GM18519 (cell line): ENCODE measurements around the gene PPP4R3A.
"Not testable (repeated sequence)": the region's sequence is repeated elsewhere in the genome, so short reads cannot be mapped to it uniquely, and the experiment has no call there.

Experiments
- ATAC-seq: cut with Tn5 transposase; IDR thresholded peaks from one replicate; pipeline ENCODE4 v1.9.1; 2021; ENCODE audit warnings: mild to moderate bottlenecking, moderate library complexity; ENCODE audit not compliant: unreplicated experiment, low FRiP score

Gene PPP4R3A

GRCh38 chr14:91444335-91445020, 65.6 kb downstream of the PPP4R3A start:
- ATAC-seq = no peak

GRCh38 chr14:91439345-91439744, 70.8 kb downstream of the PPP4R3A start:
- ATAC-seq = no peak

GRCh38 chr14:91438845-91439244, 71.3 kb downstream of the PPP4R3A start:
- ATAC-seq = no peak

DNA sequence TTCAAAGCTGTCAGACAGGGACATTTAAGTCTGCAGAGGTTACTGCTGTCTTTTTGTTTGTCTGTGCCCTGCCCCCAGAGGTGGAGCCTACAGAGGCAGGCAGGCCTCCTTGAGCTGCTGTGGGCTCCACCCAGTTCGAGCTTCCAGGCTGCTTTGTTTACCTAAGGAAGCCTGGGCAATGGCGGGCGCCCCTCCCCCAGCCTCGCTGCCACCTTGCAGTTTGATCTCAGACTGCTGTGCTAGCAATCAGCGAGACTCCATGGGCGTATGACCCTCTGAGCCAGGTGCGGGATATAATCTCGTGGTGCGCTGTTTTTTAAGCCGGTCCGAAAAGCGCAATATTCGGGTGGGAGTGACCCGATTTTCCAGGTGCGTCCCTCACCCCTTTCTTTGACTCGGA, 73.8 kb downstream of the PPP4R3A start:
- ATAC-seq = not testable (repeated sequence)

GRCh38 chr14:91429385-91429784, 80.7 kb downstream of the PPP4R3A start:
- ATAC-seq = no peak

DNA sequence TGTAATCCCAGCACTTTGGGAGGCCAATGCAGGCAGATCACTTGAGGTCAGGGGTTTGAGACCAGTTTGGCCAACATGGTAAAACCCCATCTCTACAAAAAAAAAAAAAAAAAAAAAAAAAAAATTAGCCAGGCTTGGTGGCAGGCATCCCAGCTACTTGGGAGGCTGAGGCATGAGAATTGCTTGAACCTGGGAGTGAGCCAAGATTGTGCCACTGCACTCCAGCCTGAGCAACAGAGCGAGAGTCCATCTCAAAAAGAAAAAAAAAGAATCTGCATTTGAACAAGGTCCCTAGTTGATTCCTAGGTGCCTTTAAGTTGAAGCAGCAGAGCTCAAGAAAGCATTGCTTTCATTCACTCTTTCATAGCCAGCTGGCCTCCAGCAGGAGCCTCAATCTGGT, 81.2 kb downstream of the PPP4R3A start:
- ATAC-seq = not testable (repeated sequence)

GRCh38 chr14:91425531-91425944, 84.6 kb downstream of the PPP4R3A start:
- not testable (repeated sequence) for ATAC-seq

DNA sequence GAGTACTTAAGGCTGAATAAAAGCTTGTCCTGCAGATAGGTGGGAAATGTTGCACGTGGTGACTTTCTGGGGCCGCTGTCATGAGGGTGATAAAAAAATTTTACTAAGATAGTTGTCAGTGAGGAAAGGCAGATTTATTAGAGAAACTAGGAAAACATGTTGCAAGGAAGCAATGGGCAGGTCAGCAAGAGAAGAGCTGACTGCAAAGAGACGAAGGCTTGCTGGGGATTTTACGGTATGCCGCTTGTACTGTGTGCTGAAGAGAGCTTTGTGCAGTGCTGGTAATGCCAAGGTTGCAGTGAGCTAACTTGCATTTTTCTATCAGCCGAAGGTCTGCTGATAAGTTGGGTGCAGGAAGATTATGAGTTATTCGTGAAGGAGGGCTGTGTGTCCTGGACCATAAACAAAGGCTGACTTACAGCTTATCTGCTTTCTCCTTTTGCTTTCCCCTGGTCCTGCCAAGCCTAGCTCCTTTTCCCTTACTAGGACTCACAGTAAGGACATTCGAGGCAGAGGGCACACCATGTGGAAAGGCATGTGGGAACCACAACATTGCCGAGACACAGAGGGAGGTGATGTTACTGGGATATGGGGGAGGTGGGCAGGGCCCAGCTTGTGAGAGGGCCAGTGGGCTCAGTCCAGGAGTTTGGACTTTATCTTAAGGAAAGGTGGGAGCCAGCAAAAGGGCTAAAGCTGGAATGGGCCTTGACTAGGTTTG, 85.1 kb downstream of the PPP4R3A start:
- no peak for ATAC-seq

GRCh38 chr14:91420686-91421085, 89.4 kb downstream of the PPP4R3A start:
- no peak for ATAC-seq

DNA sequence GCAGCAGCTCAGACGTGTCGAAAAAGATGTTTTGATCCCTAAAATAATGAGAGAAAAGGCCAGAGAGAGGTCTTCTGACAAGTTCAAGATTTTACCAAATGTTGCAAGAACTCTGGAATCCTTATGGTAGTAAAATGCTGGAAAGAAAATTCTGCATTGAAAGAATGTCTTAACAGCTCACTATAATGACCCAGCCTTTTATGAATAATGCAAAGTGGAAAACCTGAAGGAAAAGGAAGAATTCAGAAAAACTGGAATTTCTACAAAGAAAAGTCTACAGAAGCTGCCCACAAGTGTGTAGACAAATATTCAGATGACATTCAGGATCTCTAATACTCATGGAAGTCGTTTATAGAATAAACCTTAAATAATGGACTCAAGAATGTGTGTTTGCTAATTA, 90.7 kb downstream of the PPP4R3A start:
- ATAC-seq = no peak

GRCh38 chr14:91419044-91419397, 91.1 kb downstream of the PPP4R3A start:
- ATAC-seq = no peak

GRCh38 chr14:91418387-91419043, 91.6 kb downstream of the PPP4R3A start:
- no peak for ATAC-seq

GRCh38 chr14:91417983-91418386, 92.1 kb downstream of the PPP4R3A start:
- ATAC-seq = peak; percentile 18

DNA sequence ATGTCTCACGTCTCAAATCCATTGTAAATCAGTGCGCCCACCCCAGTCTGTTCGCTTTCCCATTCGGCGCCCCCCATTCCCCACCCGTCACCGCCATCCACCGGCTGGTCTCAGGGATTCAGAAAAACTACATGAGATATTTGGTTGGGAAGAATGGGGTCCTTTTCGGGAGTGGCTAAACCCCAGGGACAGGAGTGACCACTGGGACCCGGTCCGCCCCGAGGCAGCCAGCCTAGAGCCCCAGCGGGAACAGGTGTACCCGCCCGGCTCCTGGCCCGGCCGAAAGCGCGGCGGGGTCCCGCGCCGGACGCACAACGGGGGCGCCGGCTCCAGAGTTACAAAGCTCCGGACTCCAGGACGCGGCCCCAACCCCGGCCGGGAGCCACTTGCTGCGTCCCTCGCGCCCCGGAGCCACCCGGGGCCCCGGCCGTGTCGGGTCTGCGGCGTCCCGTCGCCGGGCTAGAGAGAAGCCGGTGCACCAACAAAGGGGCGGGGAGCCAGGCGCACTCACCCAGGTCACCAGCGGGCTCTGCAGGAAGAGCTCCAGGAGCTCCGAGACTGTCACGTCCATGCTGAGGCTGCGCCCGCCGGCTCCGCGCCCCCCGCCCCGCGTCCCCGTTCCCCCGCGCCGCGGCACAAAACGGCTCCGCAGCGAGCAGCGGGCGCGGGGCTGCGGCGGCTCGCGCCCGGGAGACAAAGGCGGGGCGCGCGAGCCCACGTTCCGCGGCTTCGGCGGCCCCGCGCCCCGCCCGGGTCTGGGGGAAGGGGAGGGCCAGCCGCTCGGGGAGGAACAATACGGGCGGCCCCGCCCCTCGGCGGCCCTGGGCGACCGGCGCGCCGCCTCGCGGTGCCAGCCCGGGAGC, 92.8 kb downstream of the PPP4R3A start, which contains the start of gene CCDC88C:
Gene CCDC88C, minus strand, starts transcription at position 701 of the 863 bp plus-strand sequence. Its CDS starts 130 bp downstream, at position 571.
- peak; percentile 31 for ATAC-seq

GRCh38 chr14:91416744-91417119, 93.4 kb downstream of the PPP4R3A start:
- ATAC-seq = no peak

GRCh38 chr14:91415794-91416743, 94.0 kb downstream of the PPP4R3A start:
- peak; percentile 41 for ATAC-seq

DNA sequence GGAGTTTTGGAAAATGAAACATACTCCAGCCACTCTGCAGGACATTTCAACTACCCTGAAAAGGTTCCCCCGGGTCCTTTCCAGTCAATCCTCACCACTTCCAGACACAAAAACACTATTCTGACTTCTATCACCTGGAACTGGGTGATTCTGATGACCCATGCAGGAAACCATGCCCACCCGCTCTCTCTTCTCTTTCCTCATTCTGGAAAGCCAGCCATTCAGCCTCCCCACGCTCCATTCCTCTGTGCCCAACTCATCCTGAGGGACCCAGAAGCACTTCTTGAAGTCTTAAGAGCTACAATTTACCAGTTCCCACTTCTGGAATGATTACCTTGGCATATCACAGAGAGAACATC, 95.7 kb downstream of the PPP4R3A start:
- ATAC-seq = no peak

DNA sequence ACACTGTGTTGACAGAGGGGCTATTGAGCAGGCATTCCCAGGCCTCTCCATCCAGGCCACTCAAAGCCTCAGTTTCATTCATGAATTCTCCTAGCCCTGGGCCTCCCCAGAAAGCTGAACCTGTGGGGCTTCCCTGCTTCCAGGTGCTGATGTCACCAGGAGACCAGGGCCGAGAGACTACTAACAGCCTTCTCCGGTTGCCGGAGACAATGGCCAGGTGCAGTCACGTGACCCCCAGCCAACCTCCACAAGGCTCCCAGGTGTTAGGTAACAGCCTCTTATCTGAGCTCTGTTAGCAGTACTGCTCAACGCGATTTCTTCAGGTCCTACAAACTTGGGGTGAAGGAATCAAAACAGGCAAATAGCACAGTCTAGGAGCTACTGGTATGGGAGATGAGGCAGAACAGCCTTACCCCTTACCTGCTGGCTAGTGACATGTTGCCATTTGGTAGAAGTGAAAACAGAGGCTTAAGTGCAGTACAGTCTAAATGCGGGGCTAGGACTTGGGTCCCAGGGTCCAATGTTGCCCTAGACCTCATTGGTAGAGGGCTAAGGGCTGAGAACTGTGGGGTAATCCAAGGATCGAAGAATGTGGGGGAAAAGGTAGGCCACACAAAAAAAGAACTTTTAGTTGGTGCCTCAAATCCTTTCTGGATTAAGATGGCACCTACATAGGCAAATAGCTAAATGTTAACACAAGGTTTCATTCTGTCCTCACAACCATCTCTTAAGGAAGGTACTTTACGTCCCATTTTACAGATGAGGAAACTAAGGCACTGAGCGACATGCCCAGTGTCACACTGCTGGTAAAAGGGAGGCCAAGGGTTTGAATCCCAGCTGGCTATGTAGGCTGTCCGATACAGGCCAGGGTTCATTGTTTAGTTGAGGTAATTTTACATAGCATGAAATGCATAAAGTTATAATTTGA, 96.3 kb downstream of the PPP4R3A start:
- ATAC-seq = no peak

GRCh38 chr14:91412939-91413338, 97.2 kb downstream of the PPP4R3A start:
- no peak for ATAC-seq
